Measurements from ENCODE around the gene VAMP8.
"Not testable (repeated sequence)": the region's sequence is repeated elsewhere in the genome, so short reads cannot be mapped to it uniquely, and the experiment has no call there.

The VAMP8 gene

DNA sequence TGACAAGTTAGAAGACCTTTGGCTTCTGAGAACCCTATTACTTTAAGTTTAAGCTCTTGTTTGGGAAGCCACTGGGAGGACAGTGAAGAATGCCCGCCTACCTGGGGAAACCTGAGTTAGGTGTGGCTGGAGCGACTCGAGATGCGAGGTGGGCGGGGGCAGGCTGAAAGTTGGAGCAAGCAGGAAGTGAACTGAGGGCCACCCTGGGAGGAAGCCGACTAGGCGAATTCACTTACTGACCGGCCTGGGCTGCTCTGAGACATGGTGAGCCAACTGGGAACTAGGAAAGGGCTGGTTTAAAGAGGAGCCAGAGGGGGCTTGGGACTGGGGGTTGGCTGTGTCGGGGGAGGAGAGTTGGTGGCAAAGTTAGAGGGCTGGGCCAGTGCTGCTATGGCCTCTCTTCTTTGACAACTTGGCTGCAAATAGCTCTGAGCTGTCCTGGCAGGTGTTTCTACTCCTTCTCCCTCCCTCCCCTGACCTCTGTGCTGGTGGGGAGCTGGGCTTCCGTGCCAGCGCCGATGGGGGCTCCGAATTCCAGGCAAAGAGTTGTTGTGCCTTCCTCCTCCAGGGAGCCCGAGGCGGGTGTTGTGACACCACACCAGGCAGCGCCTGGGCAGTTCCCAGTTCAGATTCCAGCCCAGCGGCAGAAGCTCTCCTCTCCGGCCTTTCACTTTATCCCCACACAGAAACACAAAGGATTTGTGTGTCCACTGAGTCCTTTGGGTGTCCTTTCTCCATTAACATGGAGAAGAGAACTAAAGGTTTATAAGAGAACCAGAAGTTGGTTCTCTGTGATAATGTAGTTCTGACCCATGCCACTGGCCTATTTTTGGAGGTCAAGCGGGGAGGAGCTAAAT is at the start of gene VAMP8:
Gene VAMP8 (plus strand): TSS at position 201 of the 857 bp plus-strand sequence. CDS start 61 bp downstream, at position 262.
- peak; percentile 45 for DNase-seq (ENCODE audit: low spot score)

DNA sequence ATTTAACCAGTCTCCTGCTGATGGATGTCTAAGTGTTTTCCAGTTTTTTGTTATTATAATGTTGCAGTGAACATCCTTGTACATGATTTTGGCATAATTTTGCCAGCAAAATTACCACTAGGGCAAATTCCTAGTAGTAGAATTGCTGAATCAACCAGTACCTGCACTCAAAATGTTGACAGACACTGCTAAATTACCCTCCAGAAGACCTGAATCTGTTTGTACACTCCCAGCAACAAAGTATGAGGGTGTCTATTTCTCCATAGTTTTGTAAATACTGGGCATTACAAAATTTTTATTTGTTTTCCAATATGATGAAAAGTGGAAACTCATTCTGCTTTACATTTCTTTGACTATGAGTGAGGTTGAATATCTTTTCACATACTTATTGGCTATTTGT is 49.6 kb upstream of the VAMP8 start:
- DNase-seq (ENCODE audit: low spot score), result no peak

DNA sequence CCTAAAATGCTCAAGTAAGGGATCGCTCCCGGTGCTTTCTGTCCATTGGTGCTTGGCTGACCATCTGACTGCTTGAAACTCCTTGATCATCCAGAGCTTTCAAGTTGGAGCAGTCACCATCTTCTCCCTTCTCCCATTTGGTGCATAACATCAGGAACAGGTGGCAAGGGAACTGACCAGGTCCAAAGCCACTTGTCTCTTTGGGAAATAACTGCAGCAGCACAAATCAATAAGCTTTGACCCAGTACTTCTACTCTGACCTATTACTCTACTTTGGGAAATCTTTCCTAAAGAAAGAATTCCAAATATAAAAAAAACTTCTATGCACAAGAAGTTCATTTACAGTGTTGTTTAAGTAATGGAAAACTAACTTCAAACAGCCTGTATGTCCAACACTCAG is 49.0 kb upstream of the VAMP8 start:
- no peak for DNase-seq (ENCODE audit: low spot score)

DNA sequence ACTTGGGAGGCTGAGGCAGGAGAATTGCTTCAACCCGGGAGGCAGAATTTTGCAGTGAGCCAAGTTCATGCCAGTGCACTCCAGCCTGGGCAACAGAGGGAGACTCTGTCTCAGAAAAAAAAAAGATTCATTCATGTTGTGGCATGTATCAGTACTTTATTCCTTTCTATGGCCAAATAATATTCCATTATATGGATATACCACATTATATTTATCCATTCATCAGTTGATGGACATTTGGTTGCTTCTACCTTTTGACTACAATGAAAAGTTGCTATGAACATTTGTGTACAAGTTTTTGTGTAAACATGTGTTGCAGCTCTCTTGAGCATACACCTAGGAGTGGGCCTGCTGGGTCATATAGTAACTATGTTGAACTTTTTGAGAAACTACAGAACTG is 47.6 kb upstream of the VAMP8 start:
- no peak for DNase-seq (ENCODE audit: low spot score)

DNA sequence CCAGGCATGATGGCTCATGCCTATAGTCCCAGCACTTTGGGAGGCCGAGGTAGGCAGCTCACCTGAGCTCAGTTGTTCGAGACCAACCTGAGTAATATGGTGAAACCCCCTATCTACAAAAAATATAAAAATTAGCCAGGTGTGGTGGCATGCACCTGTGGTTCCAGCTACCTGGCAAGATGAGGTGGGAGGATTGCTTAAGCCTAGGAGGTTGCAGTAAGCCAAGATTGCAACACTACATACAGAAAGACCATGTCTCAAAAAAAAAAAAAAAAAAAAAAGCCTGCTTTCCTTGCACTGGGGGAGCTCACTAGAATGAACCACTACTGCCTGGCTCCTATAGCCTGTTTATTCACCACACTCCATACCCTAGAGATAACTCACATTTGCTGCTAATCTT is 45.8 kb upstream of the VAMP8 start:
- no peak for DNase-seq (ENCODE audit: low spot score)

DNA sequence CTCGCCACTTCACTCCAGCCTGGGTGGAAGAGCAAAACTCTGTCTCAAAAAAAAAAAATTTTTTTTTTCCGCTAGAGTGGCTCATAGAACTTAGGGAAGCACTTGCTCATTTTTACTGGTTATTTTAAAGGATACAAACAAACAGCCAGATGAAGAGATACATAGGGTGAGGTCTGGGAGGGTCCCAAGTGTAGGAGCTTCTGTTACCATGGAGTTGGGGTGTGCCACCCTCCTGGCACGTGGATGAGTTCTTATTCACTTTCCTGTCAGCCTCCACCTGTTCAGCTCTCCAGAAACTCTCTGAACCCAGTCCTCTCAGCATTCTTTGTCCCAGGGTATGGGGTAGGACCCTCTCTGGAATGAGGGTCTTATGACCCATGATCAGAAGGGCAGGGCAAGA is 43.3 kb upstream of the VAMP8 start:
- DNase-seq (ENCODE audit: low spot score), result no peak

GRCh38 chr2:85534881-85535280 is 42.5 kb upstream of the VAMP8 start:
- DNase-seq (ENCODE audit: low spot score), result no peak

DNA sequence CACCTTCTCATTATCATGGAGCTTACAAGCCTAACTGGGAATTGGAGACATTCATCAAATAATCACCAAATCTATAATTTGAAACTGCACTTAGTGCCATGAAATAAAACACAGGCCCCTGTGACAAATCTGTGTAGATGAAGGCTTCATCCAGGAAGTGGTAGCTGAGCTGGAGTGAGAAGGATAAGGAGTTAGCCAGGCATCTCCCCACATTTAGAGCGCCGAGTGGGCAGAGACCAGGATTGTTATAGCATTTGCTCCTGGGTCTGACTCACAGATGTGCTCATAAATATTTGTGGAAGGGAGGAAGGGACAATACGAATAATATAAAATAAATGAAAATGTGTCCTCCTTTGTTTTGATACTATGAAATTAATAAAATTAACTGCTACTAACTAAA is 40.9 kb upstream of the VAMP8 start:
- no peak for DNase-seq (ENCODE audit: low spot score)

DNA sequence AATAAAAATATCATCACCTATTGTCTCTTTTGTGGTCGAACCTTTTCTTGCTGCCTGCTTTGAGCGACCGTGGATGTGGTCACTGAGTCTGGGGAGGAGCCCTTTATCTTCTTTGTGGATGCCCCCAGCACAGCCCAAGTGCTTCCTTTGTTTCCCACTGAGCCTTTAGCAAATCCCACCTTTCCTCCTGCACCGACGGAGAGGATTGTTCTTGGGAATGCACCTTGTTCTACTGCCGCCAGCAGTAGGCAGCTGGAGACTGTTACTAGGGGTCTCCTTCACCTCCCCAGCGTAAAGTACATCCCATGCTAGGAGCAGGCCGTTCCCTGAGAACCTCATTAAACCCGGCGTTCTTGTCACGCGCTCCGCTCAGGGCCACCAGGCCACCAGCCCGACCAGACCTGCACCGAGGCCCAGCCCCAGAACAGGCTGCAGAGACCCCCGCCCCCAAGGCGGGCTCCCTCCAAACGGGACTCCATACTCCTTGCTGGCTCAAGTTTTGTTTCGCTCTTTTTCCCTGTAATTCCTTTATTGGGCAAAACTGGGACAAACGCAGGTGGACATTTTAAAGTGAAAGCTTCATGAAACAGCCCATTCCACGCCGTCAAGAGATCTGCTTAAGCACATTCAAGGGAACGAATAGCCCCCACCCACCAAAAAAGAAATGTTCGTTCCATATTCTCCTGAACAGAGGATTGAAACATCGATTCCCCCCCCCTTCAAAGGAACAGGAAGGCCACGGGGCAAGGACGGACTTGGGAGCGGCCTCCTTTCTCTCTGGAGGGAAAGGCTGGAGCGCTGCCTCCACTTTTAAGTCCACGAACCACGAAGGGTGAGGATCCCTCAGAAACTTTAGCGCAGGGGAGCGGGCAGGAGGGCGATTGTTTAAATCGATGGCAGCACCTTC is 39.5 kb upstream of the VAMP8 start:
- peak; percentile 73 for DNase-seq (ENCODE audit: low spot score)

DNA sequence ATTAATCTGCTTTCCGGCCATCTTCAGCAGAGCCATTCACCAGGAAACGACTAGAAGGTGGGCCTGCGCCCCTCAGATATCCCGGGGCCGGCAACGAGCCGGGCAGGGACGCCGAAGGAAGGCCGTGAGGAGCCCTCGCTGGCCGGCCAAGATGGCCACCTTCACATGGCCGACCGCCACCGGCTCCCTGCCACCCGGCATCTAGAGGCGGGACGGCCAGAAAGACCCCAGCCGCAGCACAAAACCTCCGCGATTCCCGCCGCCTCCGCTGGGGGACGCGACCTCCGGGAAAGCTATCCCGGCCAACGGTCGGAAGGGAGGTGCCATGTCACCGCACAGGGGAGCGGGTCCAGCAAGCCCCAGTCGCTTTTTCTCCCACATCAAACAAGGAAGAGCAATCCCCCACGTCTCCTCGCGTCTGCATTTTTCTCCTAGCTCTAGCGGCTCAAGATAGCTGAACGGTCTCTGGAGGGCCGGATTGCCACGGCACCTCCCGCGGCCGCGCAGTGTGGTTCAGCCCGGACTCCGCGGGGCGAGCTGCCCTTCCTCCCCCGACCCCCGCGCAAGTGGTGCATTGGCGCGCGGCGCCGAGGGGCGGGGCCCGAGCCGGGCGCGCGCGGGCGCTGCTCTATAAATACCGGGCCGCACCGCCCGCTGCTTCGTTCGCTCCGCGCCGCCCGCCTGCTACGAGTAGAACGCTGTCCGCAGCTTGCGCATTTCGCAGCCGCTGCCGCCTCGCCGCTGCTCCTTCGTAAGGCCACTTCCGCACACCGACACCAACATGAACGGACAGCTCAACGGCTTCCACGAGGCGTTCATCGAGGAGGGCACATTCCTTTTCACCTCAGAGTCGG is 38.7 kb upstream of the VAMP8 start, which contains the start of gene MAT2A:
Gene MAT2A (plus strand): TSS at position 662 of the 854 bp plus-strand sequence. CDS start 120 bp downstream, at position 782.
- DNase-seq (ENCODE audit: low spot score), result peak; percentile 93

DNA sequence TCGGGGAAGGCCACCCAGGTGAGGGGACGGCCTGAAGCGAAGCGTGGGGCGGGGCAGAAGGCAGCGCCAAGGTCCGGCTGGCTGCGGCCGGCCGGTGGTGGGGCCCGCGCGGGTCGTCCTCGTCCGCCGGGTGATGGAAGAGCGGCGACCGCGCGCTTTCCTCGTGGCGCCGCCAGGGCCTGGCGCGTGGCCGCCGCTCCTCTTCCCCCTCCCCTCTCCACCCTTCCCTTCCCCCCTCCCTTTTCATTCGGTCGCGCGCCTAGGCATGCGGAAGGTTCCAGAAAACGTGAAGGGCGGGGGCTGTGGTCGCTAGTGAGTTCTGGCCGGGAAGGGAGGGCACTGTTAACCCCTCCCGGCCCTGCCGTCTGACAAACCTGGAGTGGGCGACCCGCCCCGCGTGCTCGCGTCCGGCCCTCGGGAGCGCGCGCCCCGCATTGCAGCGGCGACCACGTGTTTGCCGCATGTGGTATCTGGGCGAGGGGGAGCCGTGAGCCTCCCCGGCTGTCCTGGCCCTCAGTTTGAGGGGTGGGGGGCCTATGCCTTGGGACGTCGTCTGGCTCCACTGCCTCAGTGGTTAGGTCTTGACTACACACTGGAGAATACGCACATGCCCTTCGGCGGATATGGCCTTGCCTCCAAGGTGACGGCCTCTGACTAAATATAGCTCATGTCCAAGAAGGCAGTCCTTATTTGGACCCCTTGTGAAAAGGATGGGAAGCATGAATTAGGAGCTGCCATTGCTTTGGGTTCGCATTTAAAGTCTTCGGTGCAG is 37.8 kb upstream of the VAMP8 start:
- peak; percentile 79 for DNase-seq (ENCODE audit: low spot score)

GRCh38 chr2:85540133-85540648 is 37.2 kb upstream of the VAMP8 start:
- DNase-seq (ENCODE audit: low spot score), result no peak

- DNase-seq (ENCODE audit: low spot score), result no peak
These were observed 36.1 kb upstream of the VAMP8 start for GRCh38 chr2:85541262-85541661.

GRCh38 chr2:85541753-85542457 is 35.5 kb upstream of the VAMP8 start:
- no peak for DNase-seq (ENCODE audit: low spot score)

- no peak for DNase-seq (ENCODE audit: low spot score)
These were observed 34.6 kb upstream of the VAMP8 start for GRCh38 chr2:85542777-85543176.

- DNase-seq (ENCODE audit: low spot score), result not testable (repeated sequence)
These were observed 33.1 kb upstream of the VAMP8 start for GRCh38 chr2:85544254-85544691.

GRCh38 chr2:85544915-85545779 is 32.2 kb upstream of the VAMP8 start:
- not testable (repeated sequence) for DNase-seq (ENCODE audit: low spot score)

DNA sequence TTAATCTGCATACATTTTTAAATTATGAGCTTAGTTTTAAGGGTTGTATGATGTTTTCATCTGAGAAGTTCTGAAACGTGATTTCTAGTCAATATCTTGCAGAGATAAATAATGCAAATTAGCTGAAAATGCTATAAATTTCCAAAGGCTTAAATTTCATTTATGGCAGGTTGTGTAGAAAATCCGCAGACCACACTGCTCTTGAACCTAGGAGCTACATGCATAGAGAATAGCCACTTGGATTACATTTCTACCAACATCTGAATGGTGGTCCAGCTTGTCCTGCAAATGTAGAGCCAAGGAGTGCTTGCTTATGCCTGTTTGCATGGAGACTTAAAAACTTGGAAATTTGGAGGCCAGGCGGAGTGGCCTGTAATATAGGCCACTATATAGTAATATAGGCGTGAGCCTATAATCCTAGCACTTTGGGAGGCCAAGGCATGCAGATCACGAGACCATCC is 31.6 kb upstream of the VAMP8 start:
- no peak for DNase-seq (ENCODE audit: low spot score)

Measured in Ammon's horn (tissue), 1 donor.